PC-3 (cell line): Measurements from ENCODE around the gene EID3.
"Not testable (repeated sequence)": the region's sequence is repeated elsewhere in the genome, so short reads cannot be mapped to it uniquely, and the experiment has no call there.

Source experiments
- EZH2 ChIP-seq: fragments of 300-600 bp; sonication (generic); IDR thresholded peaks from one replicate; pipeline ENCODE4 v1.6.1; 2017; ENCODE audit warnings: antibody characterized with exemption, mild to moderate bottlenecking, low read length; ENCODE audit not compliant: unreplicated experiment
- EZH2phosphoT487 ChIP-seq: fragments of 300-600 bp; sonication (generic); IDR thresholded peaks from 2 replicates; pipeline ENCODE4 v1.6.1; 2018; ENCODE audit warnings: mild to moderate bottlenecking, antibody characterized with exemption, low read length, borderline replicate concordance
- TF ChIP-seq, protein P1 (sequence below): fragments of 300-600 bp; sonication (generic); conservative IDR thresholded peaks from 2 replicates; pipeline ENCODE4 v1.5.1; 2017; ENCODE audit warnings: antibody characterized with exemption, low read depth, mild to moderate bottlenecking, low read length

- TF ChIP-seq EZH2, EZH2phosphoT487: not testable (repeated sequence)
- TF ChIP-seq, protein P1, sequence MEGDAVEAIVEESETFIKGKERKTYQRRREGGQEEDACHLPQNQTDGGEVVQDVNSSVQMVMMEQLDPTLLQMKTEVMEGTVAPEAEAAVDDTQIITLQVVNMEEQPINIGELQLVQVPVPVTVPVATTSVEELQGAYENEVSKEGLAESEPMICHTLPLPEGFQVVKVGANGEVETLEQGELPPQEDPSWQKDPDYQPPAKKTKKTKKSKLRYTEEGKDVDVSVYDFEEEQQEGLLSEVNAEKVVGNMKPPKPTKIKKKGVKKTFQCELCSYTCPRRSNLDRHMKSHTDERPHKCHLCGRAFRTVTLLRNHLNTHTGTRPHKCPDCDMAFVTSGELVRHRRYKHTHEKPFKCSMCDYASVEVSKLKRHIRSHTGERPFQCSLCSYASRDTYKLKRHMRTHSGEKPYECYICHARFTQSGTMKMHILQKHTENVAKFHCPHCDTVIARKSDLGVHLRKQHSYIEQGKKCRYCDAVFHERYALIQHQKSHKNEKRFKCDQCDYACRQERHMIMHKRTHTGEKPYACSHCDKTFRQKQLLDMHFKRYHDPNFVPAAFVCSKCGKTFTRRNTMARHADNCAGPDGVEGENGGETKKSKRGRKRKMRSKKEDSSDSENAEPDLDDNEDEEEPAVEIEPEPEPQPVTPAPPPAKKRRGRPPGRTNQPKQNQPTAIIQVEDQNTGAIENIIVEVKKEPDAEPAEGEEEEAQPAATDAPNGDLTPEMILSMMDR, result not testable (repeated sequence)
These were observed 19.0 kb downstream of the EID3 start for GRCh38 chr12:104322533-104322932.
